AG20443 (cell line): ENCODE results near the gene C9orf152.
A peak's percentile ranks its signal among the peaks of the same experiment; 100 is the strongest.
"Not testable (repeated sequence)": the region's sequence is repeated elsewhere in the genome, so short reads cannot be mapped to it uniquely, and the experiment has no call there.

ENCODE experiments used
- DNase-seq: peaks from one replicate; pipeline ENCODE4 v3.0.0; 2012; ENCODE audit warnings: low spot score, mixed read lengths

Gene C9orf152, protein sequence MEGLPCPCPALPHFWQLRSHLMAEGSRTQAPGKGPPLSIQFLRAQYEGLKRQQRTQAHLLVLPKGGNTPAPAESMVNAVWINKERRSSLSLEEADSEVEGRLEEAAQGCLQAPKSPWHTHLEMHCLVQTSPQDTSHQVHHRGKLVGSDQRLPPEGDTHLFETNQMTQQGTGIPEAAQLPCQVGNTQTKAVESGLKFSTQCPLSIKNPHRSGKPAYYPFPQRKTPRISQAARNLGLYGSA

GRCh38 chr9:110208031-110208430 is at the start of gene C9orf152:
Gene C9orf152, minus strand, starts transcription at chr9:110208159. Its CDS starts 580 bp downstream, at chr9:110207579.
- no peak for DNase-seq

- DNase-seq: no peak
These were observed 49.3 kb upstream of the C9orf152 start for GRCh38 chr9:110257097-110257841.

DNA sequence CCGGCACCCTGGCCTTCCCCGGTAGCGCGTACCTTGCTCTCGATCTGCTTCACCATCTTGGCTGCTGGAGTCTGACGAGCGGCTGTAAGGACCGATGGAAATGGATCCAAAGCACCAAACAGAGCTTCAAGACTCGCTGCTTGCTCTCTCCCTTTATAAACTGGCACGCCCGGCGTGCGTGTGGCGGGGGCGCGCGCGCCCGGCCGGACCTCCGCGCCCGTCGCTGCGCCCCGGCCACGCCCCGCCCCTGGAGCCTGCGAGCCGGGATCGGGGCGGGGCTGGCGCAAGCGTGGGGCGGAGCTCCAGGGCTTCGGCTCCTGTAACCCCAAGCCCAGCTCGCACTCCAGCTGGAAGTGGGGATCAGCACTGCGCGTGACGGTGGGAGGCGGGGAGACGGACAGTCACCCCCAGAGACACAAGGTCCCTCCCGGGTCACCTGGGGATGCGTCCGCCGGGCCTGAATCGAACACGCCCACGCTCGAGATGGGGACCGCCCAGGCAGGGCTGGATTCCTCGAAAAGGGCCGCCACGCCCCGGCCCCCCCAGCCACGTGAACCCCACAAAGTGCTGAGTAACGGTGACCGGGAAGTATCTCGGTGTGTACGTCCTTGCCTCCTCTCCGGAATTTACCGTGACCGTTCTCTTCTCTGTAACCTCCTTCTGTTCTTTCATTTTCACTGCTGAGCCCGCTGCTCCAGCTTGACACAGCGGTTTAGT is 48.6 kb upstream of the C9orf152 start, which contains the start of gene TXN:
TSS of gene TXN (minus strand) at position 128 of the 717 bp plus-strand sequence. CDS start at position 56, 72 bp downstream.
- DNase-seq: peak; percentile 96

GRCh38 chr9:110255463-110256379 is 47.8 kb upstream of the C9orf152 start:
- DNase-seq: peak; percentile 66

DNA sequence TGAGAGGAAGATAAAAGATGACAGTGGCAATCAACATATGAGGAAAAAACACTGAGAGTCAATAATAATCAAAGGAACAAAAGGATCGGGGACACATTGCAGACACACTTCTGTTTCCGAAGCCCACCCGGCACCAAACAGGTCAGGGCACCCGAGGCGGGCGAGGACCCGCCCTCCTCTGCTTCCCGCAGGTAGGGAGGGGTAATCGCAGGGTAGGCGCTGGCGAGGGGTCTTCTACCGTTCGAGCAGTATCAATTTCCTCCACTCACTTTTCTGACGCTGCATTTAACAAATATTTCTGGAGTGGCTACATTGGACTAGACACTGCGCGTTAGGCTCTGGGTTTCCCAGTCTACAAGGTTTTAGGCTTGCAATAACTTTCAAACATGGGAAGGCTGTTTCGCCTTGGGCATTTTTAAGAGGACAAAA is 47.1 kb upstream of the C9orf152 start:
- no peak for DNase-seq

DNA sequence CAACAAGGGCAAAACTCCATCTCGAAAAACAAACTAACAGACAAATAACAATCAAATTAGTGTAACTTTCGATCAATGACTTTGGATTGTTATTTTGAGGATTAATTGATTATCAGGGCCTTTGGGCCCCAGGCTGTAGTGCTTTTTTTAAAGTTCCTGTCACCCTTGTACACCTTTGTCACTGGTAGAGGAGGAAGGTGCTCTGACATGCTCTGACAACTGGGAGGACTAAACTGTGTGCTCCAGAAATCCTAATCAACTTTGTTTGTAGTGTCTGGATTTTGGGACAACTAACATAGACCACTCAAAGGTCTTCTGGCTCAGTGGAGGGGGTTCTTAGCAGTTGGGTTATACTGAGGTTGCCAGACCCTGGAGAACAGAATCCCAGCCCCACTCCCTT is 46.5 kb upstream of the C9orf152 start:
- DNase-seq: no peak

DNA sequence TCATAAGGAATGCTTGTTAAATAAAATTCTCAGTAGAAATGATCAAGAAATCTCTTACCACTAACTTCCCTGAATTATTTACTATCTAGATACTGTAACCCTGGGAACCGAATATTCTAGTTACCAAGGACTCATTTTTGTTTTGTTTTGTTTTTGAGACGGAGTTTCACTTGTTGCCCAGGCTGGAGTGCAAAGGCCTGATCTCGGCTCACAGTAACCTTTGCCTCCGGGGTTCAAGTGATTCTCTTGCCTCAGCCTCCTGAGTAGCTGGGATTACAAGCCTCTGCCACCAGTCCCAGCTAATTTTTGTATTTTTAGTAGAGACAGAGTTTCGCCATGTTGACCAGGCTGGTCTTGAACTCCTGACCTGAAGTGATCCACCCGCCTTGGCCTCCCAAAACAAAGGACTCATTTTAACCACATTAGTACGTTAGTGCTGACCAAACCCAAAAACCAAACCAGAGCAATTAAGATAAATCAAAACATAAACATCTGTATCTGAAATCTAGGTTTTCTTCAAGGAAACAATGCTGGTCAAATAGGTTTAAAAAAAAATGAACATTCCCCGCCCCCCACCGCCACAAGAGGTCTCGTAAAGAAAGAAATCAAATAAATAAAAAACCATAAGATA is 44.7 kb upstream of the C9orf152 start:
- DNase-seq: no peak

DNA sequence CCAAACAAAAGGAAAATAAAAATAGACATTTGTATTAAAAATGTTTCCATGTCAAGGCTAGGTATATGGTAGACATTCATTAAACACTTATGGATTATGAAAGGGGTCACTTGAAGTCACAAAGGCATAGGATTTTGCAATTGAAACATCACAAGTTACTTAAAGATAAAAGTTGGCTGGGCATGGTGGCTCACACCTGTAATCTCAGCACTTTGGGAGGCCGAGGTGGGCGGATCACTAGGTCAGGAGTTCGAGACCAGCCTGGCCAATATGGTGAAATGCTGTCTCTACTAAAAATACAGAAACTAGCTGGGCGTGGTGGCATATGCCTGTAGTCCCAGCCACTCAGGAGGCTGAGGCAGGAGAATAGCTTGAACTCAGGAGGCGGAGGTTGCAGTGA is 43.8 kb upstream of the C9orf152 start:
- DNase-seq: not testable (repeated sequence)

DNA sequence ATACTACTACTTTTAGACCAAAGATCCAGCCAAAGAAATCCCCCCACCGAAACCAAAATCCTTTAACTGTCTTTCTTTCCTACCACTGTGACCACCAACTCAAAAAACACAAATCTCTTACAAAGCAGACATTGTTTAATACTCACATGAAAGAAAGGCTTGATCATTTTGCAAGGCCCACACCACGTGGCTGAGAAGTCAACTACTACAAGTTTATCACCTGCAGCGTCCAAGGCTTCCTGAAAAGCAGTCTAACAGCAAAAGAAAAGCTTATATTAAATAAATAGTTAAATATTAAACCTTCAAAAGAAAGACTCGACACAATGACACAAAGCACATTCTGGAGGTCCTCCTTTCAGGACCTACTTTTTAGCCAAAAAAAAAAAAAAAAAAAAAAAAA is 43.3 kb upstream of the C9orf152 start:
- no peak for DNase-seq

- DNase-seq: no peak
These were observed 41.6 kb upstream of the C9orf152 start for GRCh38 chr9:110249603-110250002.

- no peak for DNase-seq
These were observed 40.4 kb upstream of the C9orf152 start for GRCh38 chr9:110248361-110248760.

DNA sequence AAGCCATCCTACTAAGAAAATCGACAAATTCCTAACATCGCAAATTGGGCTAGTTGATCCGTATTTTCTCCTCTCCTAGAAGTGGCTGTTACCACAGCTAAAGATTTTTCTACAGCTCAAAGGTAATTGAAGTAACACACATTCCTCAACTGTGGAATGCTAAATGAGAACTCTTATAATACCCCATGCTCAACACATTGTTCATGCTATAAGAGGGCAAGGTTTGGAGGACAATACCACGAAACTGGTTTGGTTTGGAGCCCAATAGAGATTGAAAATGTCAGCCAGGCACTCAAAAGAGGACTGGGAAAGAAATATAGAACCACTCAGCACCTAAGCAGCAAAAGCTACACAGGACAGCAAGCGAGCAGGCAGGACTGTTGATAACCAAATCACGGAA is 38.3 kb upstream of the C9orf152 start:
- no peak for DNase-seq

DNA sequence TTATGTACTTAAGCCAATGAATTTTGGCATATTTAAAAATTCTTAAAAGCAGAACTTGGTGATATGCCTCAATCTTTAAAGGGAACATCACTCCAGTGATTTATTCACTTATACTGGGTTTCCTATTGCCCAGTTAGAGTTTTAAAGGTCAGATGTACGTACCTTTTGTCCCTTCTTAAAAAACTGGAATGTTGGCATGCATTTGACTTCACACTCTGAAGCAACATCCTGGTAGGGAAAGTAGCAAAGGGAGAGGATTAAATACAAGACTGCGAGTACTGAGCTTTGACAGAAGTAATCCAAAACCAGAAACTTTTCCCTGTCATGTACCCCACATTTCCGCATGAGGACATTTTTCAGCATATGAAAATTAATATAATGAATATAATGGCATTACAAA is 36.7 kb upstream of the C9orf152 start:
- no peak for DNase-seq

GRCh38 chr9:110241858-110242321 is 33.9 kb upstream of the C9orf152 start:
- no peak for DNase-seq

DNA sequence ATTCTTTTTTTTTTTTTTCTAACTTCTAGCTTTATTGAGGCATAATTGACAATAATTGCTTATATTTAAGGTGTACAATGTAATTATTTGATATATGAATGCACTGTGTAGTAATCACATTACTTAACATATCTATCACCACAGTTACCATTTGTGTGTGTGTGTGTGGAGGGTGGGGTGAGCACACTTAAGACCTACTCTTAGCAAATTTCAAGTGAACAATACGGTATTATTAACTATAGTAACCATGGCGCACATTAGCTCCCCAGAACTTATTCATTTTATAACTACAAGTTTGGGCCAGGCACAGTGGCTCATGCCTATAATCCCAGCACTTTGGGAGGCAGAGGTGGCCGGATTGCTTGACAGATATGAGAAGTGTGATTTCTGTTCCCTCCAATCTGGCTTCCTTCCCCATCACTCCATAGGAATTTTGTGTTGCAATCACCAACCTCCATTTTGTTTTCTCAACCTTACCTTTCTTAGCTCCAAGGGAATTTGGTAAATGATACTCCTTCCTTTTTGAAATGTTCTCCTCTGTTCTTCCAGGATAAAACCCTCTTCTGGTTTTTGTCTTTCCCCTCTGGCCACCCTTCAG is 33.4 kb upstream of the C9orf152 start:
- DNase-seq: no peak

- DNase-seq: no peak
These were observed 32.2 kb upstream of the C9orf152 start for GRCh38 chr9:110240198-110240597.

DNA sequence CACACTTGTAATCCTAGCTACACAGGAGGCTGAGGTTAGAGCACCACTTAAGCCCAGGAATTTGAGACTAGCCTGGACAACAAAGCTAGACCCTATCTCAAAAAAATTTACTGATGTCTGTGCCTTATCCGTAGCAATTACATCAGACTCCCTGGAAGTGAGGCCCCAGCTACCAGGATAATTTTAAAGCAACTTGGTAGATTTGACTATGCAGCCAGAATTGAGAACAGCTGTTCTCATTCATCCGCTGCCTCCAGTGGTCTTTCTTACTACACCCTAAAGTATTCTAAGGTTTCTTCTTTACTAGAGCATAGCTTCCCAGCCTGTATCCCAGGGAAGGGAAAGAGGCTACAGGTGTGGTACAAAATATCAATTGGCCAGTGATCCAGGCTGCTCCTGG is 20.4 kb upstream of the C9orf152 start:
- no peak for DNase-seq

- DNase-seq: no peak
These were observed 16.6 kb upstream of the C9orf152 start for GRCh38 chr9:110224583-110224982.

GRCh38 chr9:110220809-110221208 is 12.8 kb upstream of the C9orf152 start:
- DNase-seq: no peak

DNA sequence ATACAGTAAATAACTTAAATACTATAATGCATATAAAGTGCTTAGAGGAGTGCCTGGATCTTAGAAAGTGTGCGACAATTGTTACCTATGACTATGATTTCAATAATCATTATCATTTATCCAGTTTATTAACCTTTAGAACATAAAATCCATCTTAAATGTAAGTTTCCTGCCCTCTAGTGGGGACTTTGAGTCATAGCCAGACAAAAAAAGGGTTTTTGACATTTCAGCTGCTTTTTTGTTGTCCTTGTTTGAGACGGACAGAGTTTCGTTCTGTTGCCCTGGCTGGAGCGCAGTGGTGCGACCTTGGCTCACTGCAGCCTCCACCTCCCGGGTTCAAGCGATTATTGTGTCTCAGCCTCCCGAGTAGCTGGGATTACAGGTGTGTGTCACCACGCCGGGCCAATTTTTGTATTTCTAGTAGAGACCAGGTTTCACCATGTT is 9.7 kb upstream of the C9orf152 start:
- peak; percentile 41 for DNase-seq
